Upper lobe of left lung (tissue), 6 donors: ENCODE results near the gene NCOA1. TPM values are rescaled to one million over a fixed set of nuclear protein-coding genes. Genes with fewer than 3 reads are reported as not detected.
"Not testable (repeated sequence)": the region's sequence is repeated elsewhere in the genome, so short reads cannot be mapped to it uniquely, and the experiment has no call there.

Experiments used
- ATAC-seq, 2 donors: fragments of 200-7000 bp; cut with Tn5 transposase; one replicate each; pipeline ENCODE4 v1.9.1; 2022; ENCODE audit warnings: mild to moderate bottlenecking in 2 of 2, moderate library complexity in 2 of 2; ENCODE audit not compliant: low FRiP score in 2 of 2
- DNase-seq, 2 donors: peaks; one replicate each; pipeline ENCODE4 v3.0.0-alpha.2; 2019 to 2020
- H3K27ac ChIP-seq, 4 donors: fragments of 200-600 bp; sonication (generic); one replicate each; pipeline ENCODE4 v1.5.1; 2016 to 2019
- H3K27me3 ChIP-seq, 4 donors: fragments of 200-600 bp; sonication (generic); one replicate each; pipeline ENCODE4 v1.5.1; 2017 to 2019
- H3K36me3 ChIP-seq, 4 donors: fragments of 200-600 bp; sonication (generic); one replicate each; pipeline ENCODE4 v1.5.1; 2016 to 2019
- H3K4me1 ChIP-seq, 4 donors: fragments of 200-600 bp; sonication (generic); one replicate each; pipeline ENCODE4 v1.5.1; 2018 to 2019
- H3K4me3 ChIP-seq, 4 donors: fragments of 200-600 bp; sonication (generic); one replicate each; pipeline ENCODE4 v1.5.1; 2017 to 2019; ENCODE audit warnings: mild to moderate bottlenecking in 2 of 4, moderate library complexity in 1 of 4
- H3K9me3 ChIP-seq, 4 donors: fragments of 200-600 bp; sonication (generic); one replicate each; pipeline ENCODE4 v1.5.1; 2018 to 2019
- EP300 ChIP-seq, 4 donors: sonication (generic); formaldehyde crosslinking; IDR thresholded peaks; one replicate each; pipeline ENCODE4 v1.5.1; 2017; ENCODE audit warnings: antibody characterized with exemption in 4 of 4, control low read depth in 2 of 4
- POLR2A ChIP-seq, 4 donors: fragments of 450-650 bp; IDR thresholded peaks; one replicate each; pipeline ENCODE4 v1.5.1; 2016 to 2017; ENCODE audit warnings: antibody characterized with exemption in 4 of 4, mild to moderate bottlenecking in 2 of 4
- POLR2AphosphoS5 ChIP-seq, 2 donors: sonication (generic); formaldehyde crosslinking; IDR thresholded peaks; one replicate each; pipeline ENCODE4 v1.5.1; 2017; ENCODE audit warnings: antibody characterized with exemption in 2 of 2
- WGBS, 2 donors: methylation state at CpG; one replicate each; pipeline ENCODE4 v1.1.5; 2017 to 2018; 5-methylcytosine and 5-hydroxymethylcytosine counted together
- total RNA-seq, 6 donors: library from RNA; depleted of rRNA in 4 of 6; stranded (reverse); fragments of >200 nt in 4 of 6; gene quantifications; one replicate each; pipeline versions ENCODE4 v1.1.0 to v1.2.1, GENCODE V29; 2016 to 2021
- TF ChIP-seq, protein P1 (sequence below), 6 experiments: fragments of 450-650 bp in 4 of 6; fragments of 200-600 bp in 2 of 6; sonication (generic) in 2 of 6; IDR thresholded peaks; one replicate each; pipeline ENCODE4 v1.5.1; 2016 to 2019; ENCODE audit warnings: antibody characterized with exemption in 6 of 6
- donor health status: DM: no; HTN: no; CAD: no; lungs with moderate emphysema.
- donor health status: DM: no; HTN: yes; CAD: no; lungs with severe emphysema.

NCOA1 gene
- total RNA-seq, 6 donors from 2014 or later: 38.3 to 68.1 (median 42.5) TPM

DNA sequence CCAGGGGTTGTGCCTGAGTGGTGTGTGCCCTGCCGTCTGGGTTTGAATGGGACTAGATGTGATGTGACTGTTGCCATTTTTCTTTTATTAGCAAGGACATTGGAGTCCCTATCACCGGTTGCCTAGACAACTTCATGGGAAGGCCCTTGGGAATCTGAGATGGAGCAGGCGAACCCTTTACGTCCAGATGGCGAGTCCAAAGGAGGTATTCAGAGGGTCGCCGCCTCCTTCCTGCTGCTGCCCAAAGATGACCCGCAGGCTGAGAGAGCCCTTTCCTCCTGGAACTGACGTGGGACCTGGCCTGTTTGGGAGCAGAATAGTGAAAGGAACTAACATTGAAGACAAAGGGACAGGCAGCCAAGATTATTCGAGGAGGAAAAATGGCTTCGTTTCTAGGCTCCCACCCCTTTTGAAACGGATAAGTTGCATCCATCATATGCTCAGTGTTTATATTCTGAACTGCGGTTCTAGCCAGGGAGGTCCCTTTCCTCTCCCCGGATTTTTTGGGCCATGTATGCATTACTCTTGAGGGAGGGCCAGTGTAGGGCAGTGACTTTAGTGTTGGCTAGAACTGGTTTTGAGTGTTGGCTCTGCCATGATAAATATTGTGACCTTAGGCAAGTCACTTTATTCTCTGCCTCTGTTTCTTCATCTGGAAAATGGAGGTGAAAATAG lies 302.8 kb downstream of the NCOA1 start:
- TF ChIP-seq EP300 (IDR thresholded peaks at IDR 0.05): no peak
- TF ChIP-seq POLR2A (IDR thresholded peaks at IDR 0.05): no peak
- TF ChIP-seq, protein P1, sequence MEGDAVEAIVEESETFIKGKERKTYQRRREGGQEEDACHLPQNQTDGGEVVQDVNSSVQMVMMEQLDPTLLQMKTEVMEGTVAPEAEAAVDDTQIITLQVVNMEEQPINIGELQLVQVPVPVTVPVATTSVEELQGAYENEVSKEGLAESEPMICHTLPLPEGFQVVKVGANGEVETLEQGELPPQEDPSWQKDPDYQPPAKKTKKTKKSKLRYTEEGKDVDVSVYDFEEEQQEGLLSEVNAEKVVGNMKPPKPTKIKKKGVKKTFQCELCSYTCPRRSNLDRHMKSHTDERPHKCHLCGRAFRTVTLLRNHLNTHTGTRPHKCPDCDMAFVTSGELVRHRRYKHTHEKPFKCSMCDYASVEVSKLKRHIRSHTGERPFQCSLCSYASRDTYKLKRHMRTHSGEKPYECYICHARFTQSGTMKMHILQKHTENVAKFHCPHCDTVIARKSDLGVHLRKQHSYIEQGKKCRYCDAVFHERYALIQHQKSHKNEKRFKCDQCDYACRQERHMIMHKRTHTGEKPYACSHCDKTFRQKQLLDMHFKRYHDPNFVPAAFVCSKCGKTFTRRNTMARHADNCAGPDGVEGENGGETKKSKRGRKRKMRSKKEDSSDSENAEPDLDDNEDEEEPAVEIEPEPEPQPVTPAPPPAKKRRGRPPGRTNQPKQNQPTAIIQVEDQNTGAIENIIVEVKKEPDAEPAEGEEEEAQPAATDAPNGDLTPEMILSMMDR (IDR thresholded peaks at IDR 0.05): no peak
- no peak for TF ChIP-seq POLR2AphosphoS5 (IDR thresholded peaks at IDR 0.05)
- Histone ChIP-seq H3K36me3 (no peaks in the 10 kb centered on the region), H3K27me3 (no peaks in the 10 kb centered on the region), H3K4me1 (peaks cover 11 to 29% (median 20%) of the 10 kb centered on the region in 4 donors), H3K4me3 (peak overlapping the region; percentile 43 to 85 (median 77)), H3K9me3 (no peaks in the 10 kb centered on the region), H3K27ac (peak overlapping the region; percentile 97 to 100 (median 99))
- DNase-seq: no peak
- WGBS, 2 donors: 2 to 8% methylated on average over 12 to 14 of the region's 14 CpGs
- ATAC-seq: no peak

DNA sequence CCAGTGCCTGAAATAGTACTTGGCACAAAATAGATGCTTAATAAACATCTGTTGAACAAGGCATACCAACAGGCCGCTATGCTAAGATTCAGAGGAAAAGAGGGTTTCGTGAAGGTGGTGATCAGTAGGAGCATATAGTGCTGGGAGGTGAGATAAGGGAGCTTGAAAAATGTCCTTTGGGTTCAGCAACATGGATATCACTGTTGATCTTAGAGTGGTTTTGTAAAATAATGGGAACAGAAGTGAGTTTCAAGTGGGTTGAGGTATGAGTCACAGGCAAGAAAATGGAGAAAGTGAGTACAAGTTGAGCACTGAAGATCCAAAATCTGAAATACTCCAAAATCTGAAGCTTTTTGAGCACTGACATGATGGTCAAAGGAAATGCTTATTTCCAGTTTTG lies 306.6 kb downstream of the NCOA1 start:
- Histone ChIP-seq H3K9me3 (no peaks in the 10 kb centered on the region), H3K27ac (no peak overlapping the region), H3K36me3 (peaks cover 0 to 6% (median 2%) of the 10 kb centered on the region in 4 donors), H3K4me1 (peaks cover 5 to 12% (median 7%) of the 10 kb centered on the region in 4 donors), H3K4me3 (no peak overlapping the region), H3K27me3 (no peaks in the 10 kb centered on the region)
- no peak for DNase-seq
- no peak for TF ChIP-seq POLR2AphosphoS5 (IDR thresholded peaks at IDR 0.05)
- TF ChIP-seq, protein P1 (IDR thresholded peaks at IDR 0.05): no peak
- no peak for TF ChIP-seq POLR2A (IDR thresholded peaks at IDR 0.05)
- no peak for TF ChIP-seq EP300 (IDR thresholded peaks at IDR 0.05)
- 87% methylated on average over 2 of the region's 2 CpGs for WGBS, 2 donors
- ATAC-seq: no peak

DNA sequence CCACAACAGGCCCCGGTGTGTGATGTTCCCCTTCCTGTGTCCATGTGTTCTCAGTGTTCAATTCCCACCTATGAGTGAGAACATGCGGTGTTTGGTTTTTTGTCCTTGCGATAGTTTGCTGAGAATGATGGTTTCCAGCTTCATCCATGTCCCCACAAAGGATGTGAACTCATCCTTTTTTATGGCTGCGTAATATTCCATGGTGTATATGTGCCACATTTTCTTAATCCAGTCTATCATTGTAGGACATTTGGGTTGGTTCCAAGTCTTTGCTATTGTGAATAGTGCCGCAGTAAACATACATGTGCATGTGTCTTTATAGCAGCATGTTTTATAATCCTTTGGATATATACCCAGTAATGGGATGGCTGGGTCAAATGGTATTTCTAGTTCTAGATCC lies 309.4 kb downstream of the NCOA1 start:
- not testable (repeated sequence) for H3K36me3 ChIP-seq, H3K9me3 ChIP-seq, H3K4me1 ChIP-seq, H3K4me3 ChIP-seq, H3K27ac ChIP-seq, DNase-seq, H3K27me3 ChIP-seq, ATAC-seq
- 90 to 95% methylated on average over 5 of the region's 5 CpGs for WGBS, 2 donors

DNA sequence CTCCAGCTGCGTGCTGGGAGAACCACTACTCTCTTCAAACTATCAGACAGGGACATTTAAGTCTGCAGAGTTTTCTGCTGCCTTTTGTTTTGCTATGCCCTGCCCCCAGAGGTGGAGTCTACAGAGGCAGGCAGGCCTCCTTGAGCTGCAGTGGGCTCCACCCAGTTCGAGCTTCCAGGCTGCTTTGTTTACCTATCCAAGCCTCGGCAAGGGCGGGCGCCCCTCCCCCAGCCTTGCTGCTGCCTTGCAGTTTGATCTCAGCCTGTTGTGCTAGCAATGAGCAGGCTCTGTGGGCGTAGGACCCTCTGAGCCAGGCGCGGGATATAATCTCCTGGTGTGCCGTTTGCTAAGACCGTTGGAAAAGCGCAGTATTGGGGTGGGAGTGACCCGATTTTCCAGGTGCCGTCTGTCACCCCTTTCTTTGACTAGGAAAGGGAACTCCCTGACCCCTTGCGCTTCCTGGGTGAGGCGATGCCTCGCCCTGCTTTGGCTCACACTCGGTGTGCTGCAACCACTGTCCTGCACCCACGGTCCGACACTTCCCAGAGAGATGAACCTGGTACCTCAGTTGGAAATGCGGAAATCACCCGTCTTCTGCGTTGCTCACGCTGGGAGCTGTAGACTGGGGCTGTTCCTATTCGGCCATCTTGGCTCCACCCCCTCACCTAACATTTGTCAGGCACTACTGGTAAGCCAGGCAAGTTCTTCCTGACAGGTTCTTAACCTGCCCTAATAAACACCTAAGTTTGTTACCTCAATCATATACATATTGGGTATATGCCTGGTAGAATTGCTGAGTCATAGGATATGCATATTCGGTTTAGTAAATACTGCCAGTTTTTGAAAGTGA lies 315.0 kb downstream of the NCOA1 start:
- DNase-seq, H3K36me3 ChIP-seq, H3K4me1 ChIP-seq, H3K27me3 ChIP-seq, H3K9me3 ChIP-seq, H3K4me3 ChIP-seq, H3K27ac ChIP-seq, ATAC-seq: not testable (repeated sequence)
- 89 to 95% methylated on average over 14 to 24 of the region's 25 CpGs for WGBS, 2 donors

DNA sequence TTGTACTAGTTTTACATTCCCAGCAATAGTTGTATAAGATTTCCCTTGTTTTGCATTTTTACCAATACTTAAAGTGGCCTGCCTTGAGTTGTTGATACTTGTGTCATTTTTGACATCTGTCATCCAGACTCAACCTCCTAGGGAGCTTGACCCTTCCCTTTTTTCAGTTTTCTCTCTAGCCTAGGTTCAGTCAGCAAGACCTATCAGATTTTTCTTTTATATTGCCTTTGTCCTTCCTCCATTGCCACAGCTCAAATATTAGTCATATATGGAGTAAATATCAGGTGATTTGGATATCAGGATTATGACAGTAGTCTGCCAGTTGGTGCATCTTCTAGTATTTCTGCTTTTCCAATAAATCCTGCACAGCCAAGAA lies 315.6 kb downstream of the NCOA1 start:
- TF ChIP-seq EP300 (IDR thresholded peaks at IDR 0.05) (no peak), POLR2AphosphoS5 (IDR thresholded peaks at IDR 0.05) (no peak), POLR2A (IDR thresholded peaks at IDR 0.05) (no peak)
- TF ChIP-seq, protein P1 (IDR thresholded peaks at IDR 0.05): no peak
- DNase-seq (no peak), ATAC-seq (no peak)
- H3K27me3 ChIP-seq: no peaks in the 10 kb centered on the region
- no peaks in the 10 kb centered on the region for H3K4me1 ChIP-seq
- no peak overlapping the region for H3K27ac ChIP-seq
- H3K36me3 ChIP-seq: peaks cover 0 to 8% (median 0%) of the 10 kb centered on the region in 4 donors
- H3K4me3 ChIP-seq: no peak overlapping the region
- H3K9me3 ChIP-seq: no peaks in the 10 kb centered on the region
